Upper lobe of left lung (tissue), 4 donors: ENCODE data around the gene TAF3.

Experiments used
- EP300 ChIP-seq, 4 donors: sonication (generic); formaldehyde crosslinking; IDR thresholded peaks; one replicate each; pipeline ENCODE4 v1.5.1; 2017; ENCODE audit warnings: antibody characterized with exemption in 4 of 4, control low read depth in 2 of 4
- POLR2A ChIP-seq, 4 donors: fragments of 450-650 bp; IDR thresholded peaks; one replicate each; pipeline ENCODE4 v1.5.1; 2016 to 2017; ENCODE audit warnings: antibody characterized with exemption in 4 of 4, mild to moderate bottlenecking in 2 of 4
- POLR2AphosphoS5 ChIP-seq, 2 donors: sonication (generic); formaldehyde crosslinking; IDR thresholded peaks; one replicate each; pipeline ENCODE4 v1.5.1; 2017; ENCODE audit warnings: antibody characterized with exemption in 2 of 2
- TF ChIP-seq, protein P1 (sequence below), 6 experiments: fragments of 450-650 bp in 4 of 6; fragments of 200-600 bp in 2 of 6; sonication (generic) in 2 of 6; IDR thresholded peaks; one replicate each; pipeline ENCODE4 v1.5.1; 2016 to 2019; ENCODE audit warnings: antibody characterized with exemption in 6 of 6

DNA sequence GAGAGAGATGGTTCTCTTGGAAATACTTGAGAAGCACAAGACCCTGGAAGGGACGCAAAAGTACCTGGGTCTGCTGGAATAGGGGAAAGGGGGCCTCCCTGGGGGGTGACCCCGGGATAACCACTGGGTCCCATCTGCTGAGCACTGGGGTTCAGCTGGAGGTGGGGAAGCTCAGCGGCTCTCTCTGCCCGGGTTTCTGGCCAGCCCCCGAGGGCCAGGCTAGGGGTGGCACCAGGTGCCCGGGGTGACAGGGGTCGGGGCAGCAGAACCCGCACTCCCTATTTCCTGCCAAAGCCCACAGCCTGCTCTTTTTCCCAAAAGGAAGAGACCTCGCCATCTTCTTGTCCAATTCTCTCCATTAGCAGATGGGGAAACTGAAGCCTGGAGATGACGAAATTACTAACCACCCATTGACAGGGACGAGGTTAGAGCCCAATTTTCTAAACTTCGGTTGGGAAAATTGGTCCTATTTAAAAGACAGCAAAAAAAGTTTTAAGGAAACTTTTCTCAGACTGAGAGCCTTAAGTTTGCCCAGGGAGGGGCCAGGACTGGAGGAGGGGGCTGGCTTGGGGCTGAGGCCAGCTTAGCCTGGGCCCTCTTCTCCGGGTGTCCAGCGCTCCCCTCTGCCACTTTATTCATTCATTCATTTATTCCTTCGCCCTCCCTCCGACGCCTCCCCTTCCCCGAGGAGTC lies 218.3 kb downstream of the TAF3 start:
- TF ChIP-seq, protein P1, sequence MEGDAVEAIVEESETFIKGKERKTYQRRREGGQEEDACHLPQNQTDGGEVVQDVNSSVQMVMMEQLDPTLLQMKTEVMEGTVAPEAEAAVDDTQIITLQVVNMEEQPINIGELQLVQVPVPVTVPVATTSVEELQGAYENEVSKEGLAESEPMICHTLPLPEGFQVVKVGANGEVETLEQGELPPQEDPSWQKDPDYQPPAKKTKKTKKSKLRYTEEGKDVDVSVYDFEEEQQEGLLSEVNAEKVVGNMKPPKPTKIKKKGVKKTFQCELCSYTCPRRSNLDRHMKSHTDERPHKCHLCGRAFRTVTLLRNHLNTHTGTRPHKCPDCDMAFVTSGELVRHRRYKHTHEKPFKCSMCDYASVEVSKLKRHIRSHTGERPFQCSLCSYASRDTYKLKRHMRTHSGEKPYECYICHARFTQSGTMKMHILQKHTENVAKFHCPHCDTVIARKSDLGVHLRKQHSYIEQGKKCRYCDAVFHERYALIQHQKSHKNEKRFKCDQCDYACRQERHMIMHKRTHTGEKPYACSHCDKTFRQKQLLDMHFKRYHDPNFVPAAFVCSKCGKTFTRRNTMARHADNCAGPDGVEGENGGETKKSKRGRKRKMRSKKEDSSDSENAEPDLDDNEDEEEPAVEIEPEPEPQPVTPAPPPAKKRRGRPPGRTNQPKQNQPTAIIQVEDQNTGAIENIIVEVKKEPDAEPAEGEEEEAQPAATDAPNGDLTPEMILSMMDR (IDR thresholded peaks at IDR 0.05) = no peak
- no peak for TF ChIP-seq POLR2A (IDR thresholded peaks at IDR 0.05)
- no peak for TF ChIP-seq POLR2AphosphoS5 (IDR thresholded peaks at IDR 0.05)
- no peak for TF ChIP-seq EP300 (IDR thresholded peaks at IDR 0.05)
